H1 (cell line): ENCODE measurements around the gene LIPM. TPM values are rescaled to one million over a fixed set of nuclear protein-coding genes. Genes with fewer than 3 reads are reported as not detected.

Experiments
- CTCF ChIA-PET: fragments of 300-600 bp; sonication (Branson Sonifier 250); formaldehyde crosslinking; loops from one replicate; lab custom pipeline; 2021; ENCODE audit not compliant: partially characterized antibody; lab: Charles Lee
- POLR2A ChIA-PET: fragments of 300-600 bp; sonication (Branson Sonifier 250); formaldehyde crosslinking; loops from one replicate; lab custom pipeline; 2021; ENCODE audit warnings: inconsistent platforms; ENCODE audit not compliant: partially characterized antibody; lab: Charles Lee
- DNase-seq, 2 experiments: peaks; one replicate each; pipeline versions ENCODE4 v3.0.0 to v3.0.0-alpha.2; 2010 to 2022; ENCODE audit warnings: low spot score in 2 of 2, low read depth in 1 of 2, mixed read lengths in 1 of 2
- FAIRE-seq: peaks from 2 replicates; lab custom pipeline; 2011; peaks lifted over from hg19 to GRCh38; lab: Jason Lieb, UNC
- H2AFZ ChIP-seq: 2 replicates; pipeline ENCODE4 v1.8.1; 2012; ENCODE audit warnings: low read length, inconsistent platforms
- H2AK5ac ChIP-seq: 2 replicates; pipeline ENCODE4 v1.6.1; 2013; ENCODE audit warnings: low read depth, low read length
- H2BK120ac ChIP-seq: replicated peaks from 2 replicates; pipeline ENCODE3; 2013; ENCODE audit warnings: low read depth, low read length, inconsistent platforms
- H2BK12ac ChIP-seq: 2 replicates; pipeline ENCODE4 v1.6.1; 2013; ENCODE audit warnings: low read depth, low read length
- H2BK15ac ChIP-seq: 2 replicates; pipeline ENCODE4 v1.6.1; 2013; ENCODE audit warnings: low read length
- H2BK20ac ChIP-seq: 2 replicates; pipeline ENCODE4 v1.6.1; 2013; ENCODE audit warnings: low read length
- H2BK5ac ChIP-seq: 2 replicates; pipeline ENCODE4 v1.6.1; 2013; ENCODE audit warnings: low read depth, low read length
- H3K14ac ChIP-seq: 2 replicates; pipeline ENCODE4 v1.6.1; 2013; ENCODE audit warnings: inconsistent platforms; ENCODE audit not compliant: insufficient read length
- H3K18ac ChIP-seq: 2 replicates; pipeline ENCODE4 v1.6.1; 2013; ENCODE audit warnings: low read length; ENCODE audit errors: extremely low read depth
- H3K23ac ChIP-seq: 2 replicates; pipeline ENCODE4 v1.6.1; 2013; ENCODE audit warnings: inconsistent platforms; ENCODE audit not compliant: insufficient read length
- H3K23me2 ChIP-seq: 2 replicates; pipeline ENCODE4 v1.6.1; 2013; ENCODE audit warnings: low read depth, low read length
- H3K27ac ChIP-seq: 2 replicates; pipeline ENCODE4 v1.6.1; 2011; ENCODE audit warnings: low read depth, low read length, inconsistent platforms
- H3K27me3 ChIP-seq, 4 experiments: replicated peaks in 1 of 4; 1 replicate in 1 of 4; 2 replicates in 3 of 4; pipeline versions ENCODE4 v1.6.1 to v1.8.1; 2011 to 2013; ENCODE audit warnings: low read length in 3 of 4, mild to moderate bottlenecking in 3 of 4, inconsistent platforms in 2 of 4, mixed read lengths in 2 of 4, moderate library complexity in 1 of 4; ENCODE audit not compliant: control insufficient read depth in 3 of 4, insufficient read depth in 3 of 4; ENCODE audit errors: extremely low read depth in 1 of 4
- H3K36me3 ChIP-seq, 4 experiments: 2 replicates each; pipeline versions ENCODE4 v1.6.1 to v1.8.1; 2011 to 2013; ENCODE audit warnings: mild to moderate bottlenecking in 4 of 4, low read length in 3 of 4, moderate library complexity in 2 of 4, control low read depth in 1 of 4, inconsistent platforms in 1 of 4; ENCODE audit not compliant: insufficient read depth in 4 of 4, control insufficient read depth in 2 of 4
- H3K4ac ChIP-seq: replicated peaks from 2 replicates; pipeline ENCODE3; 2013; ENCODE audit warnings: low read length, low read depth, mixed read lengths, inconsistent platforms; ENCODE audit not compliant: insufficient read length
- H3K4me1 ChIP-seq, 4 experiments: replicated peaks in 1 of 4; 1 replicate in 1 of 4; 2 replicates in 3 of 4; pipeline versions ENCODE4 v1.6.1 to v1.8.1; 2011 to 2013; ENCODE audit warnings: low read length in 3 of 4, inconsistent platforms in 2 of 4, mixed read lengths in 1 of 4; ENCODE audit not compliant: insufficient read depth in 4 of 4, control insufficient read depth in 3 of 4
- H3K4me2 ChIP-seq, 2 experiments: 2 replicates each; pipeline versions ENCODE4 v1.6.1 to v1.8.1; 2011 to 2013; ENCODE audit warnings: low read depth in 2 of 2, low read length in 2 of 2, control low read depth in 1 of 2, inconsistent platforms in 1 of 2, mild to moderate bottlenecking in 1 of 2; ENCODE audit not compliant: insufficient read depth in 1 of 2
- H3K4me3 ChIP-seq, 4 experiments: fragments of 200-600, 300-600 bp in 1 of 4; sonication (generic), shearing (Covaris generic), sonication (Bioruptor Twin) in 1 of 4; 2 replicates each; pipeline versions ENCODE4 v1.5.1 to v1.8.1; 2011 to 2016; ENCODE audit warnings: low read length in 4 of 4, low read depth in 3 of 4, control low read depth in 2 of 4, inconsistent platforms in 2 of 4, mild to moderate bottlenecking in 2 of 4, mixed read lengths in 1 of 4, moderate library complexity in 1 of 4; ENCODE audit not compliant: insufficient read depth in 2 of 4; ENCODE audit errors: extremely low read depth in 1 of 4
- H3K56ac ChIP-seq: replicated peaks from 2 replicates; pipeline ENCODE3; 2013; ENCODE audit warnings: low read depth, mild to moderate bottlenecking, mixed read lengths, low read length, inconsistent platforms; ENCODE audit not compliant: insufficient read length
- H3K79me1 ChIP-seq: 2 replicates; pipeline ENCODE4 v1.6.1; 2013; ENCODE audit warnings: low read depth, low read length, control low read depth
- H3K79me2 ChIP-seq, 2 experiments: 2 replicates each; pipeline versions ENCODE4 v1.6.1 to v1.8.1; 2012 to 2013; ENCODE audit warnings: low read length in 2 of 2, mild to moderate bottlenecking in 2 of 2, inconsistent platforms in 1 of 2; ENCODE audit not compliant: insufficient read depth in 2 of 2, control insufficient read depth in 1 of 2
- H3K9ac ChIP-seq, 4 experiments: replicated peaks in 1 of 4; 1 replicate in 1 of 4; 2 replicates in 3 of 4; pipeline versions ENCODE4 v1.6.1 to v1.8.1; 2011 to 2013; ENCODE audit warnings: low read depth in 3 of 4, low read length in 3 of 4, control low read depth in 2 of 4, mild to moderate bottlenecking in 2 of 4, moderate library complexity in 2 of 4, inconsistent platforms in 1 of 4; ENCODE audit errors: extremely low read depth in 1 of 4
- H3K9me3 ChIP-seq, 2 experiments: 2 replicates each; pipeline versions ENCODE4 v1.6.1 to v1.8.1; 2012 to 2013; ENCODE audit warnings: mild to moderate bottlenecking in 2 of 2, moderate library complexity in 2 of 2, control low read depth in 1 of 2, inconsistent platforms in 1 of 2, low read depth in 1 of 2, low read length in 1 of 2, mixed read lengths in 1 of 2; ENCODE audit not compliant: insufficient read depth in 2 of 2
- H4K20me1 ChIP-seq, 2 experiments: replicated peaks in 1 of 2; 2 replicates each; pipeline versions ENCODE3 to v1.8.1; 2011 to 2013; ENCODE audit warnings: inconsistent platforms in 2 of 2, low read length in 2 of 2, mild to moderate bottlenecking in 1 of 2; ENCODE audit not compliant: insufficient read depth in 2 of 2, control insufficient read depth in 1 of 2
- H4K5ac ChIP-seq: 2 replicates; pipeline ENCODE4 v1.6.1; 2013; ENCODE audit warnings: low read length, low read depth, mixed read lengths, inconsistent platforms; ENCODE audit not compliant: insufficient read length
- H4K8ac ChIP-seq: 2 replicates; pipeline ENCODE4 v1.8.0; 2013; ENCODE audit warnings: mild to moderate bottlenecking, moderate library complexity, low read length, inconsistent platforms; ENCODE audit not compliant: insufficient read depth; ENCODE audit errors: extremely low read depth
- H4K91ac ChIP-seq: replicated peaks from 2 replicates; pipeline ENCODE3; 2013; ENCODE audit warnings: low read length, mixed read lengths, inconsistent platforms; ENCODE audit not compliant: insufficient read length
- CHD2 ChIP-seq: IDR thresholded peaks from 2 replicates; pipeline ENCODE4 v1.6.1; 2012; ENCODE audit warnings: low read length, improper control_type of control experiment
- CREB1 ChIP-seq: IDR thresholded peaks from 2 replicates; pipeline ENCODE4 v1.6.1; 2012; ENCODE audit warnings: inconsistent platforms
- CTBP2 ChIP-seq: IDR thresholded peaks from 2 replicates; pipeline ENCODE4 v1.7.0; 2011; ENCODE audit warnings: borderline replicate concordance, mild to moderate bottlenecking, moderate library complexity, mixed read lengths, low read length; ENCODE audit not compliant: insufficient read depth, insufficient read length
- EGR1 ChIP-seq: IDR thresholded peaks from 2 replicates; pipeline ENCODE4 v1.6.1; 2011; ENCODE audit warnings: low read depth, low read length, borderline replicate concordance
- FOSL1 ChIP-seq: IDR thresholded peaks from 2 replicates; pipeline ENCODE4 v1.6.1; 2011; ENCODE audit warnings: mild to moderate bottlenecking, low read depth, low read length, moderate library complexity; ENCODE audit not compliant: insufficient read depth
- GTF2F1 ChIP-seq: IDR thresholded peaks from 2 replicates; pipeline ENCODE4 v1.6.1; 2012; ENCODE audit warnings: low read depth, low read length, improper control_type of control experiment, borderline replicate concordance
- KDM4A ChIP-seq: IDR thresholded peaks from one replicate; pipeline ENCODE4 v1.7.1; 2012; ENCODE audit warnings: low read depth, mild to moderate bottlenecking, moderate library complexity, low read length, inconsistent platforms; ENCODE audit not compliant: severe bottlenecking
- KDM5A ChIP-seq: fragments of 200-600 bp; IDR thresholded peaks from 2 replicates; pipeline ENCODE4 v1.7.1; 2012; ENCODE audit warnings: mild to moderate bottlenecking, low read length, inconsistent platforms, mixed read lengths
- POU5F1 ChIP-seq: IDR thresholded peaks from 2 replicates; pipeline ENCODE4 v1.6.1; 2011; ENCODE audit warnings: low read depth, mild to moderate bottlenecking, low read length, moderate library complexity
- SP4 ChIP-seq: IDR thresholded peaks from 2 replicates; pipeline ENCODE4 v1.6.1; 2012; ENCODE audit warnings: low read length, inconsistent platforms
- TBP ChIP-seq: IDR thresholded peaks from 2 replicates; pipeline ENCODE4 v1.6.1; 2011; ENCODE audit warnings: low read depth, low read length, improper control_type of control experiment
- TCF12 ChIP-seq: IDR thresholded peaks from 2 replicates; pipeline ENCODE4 v1.6.1; 2011; ENCODE audit warnings: low read depth, mild to moderate bottlenecking, low read length
- WGBS, 2 experiments: shearing (Covaris generic) in 1 of 2; methylation state at CpG; one replicate each; pipeline versions ENCODE4 v1.1.6 to v1.1.7; 2013 to 2015; ENCODE audit warnings: low lambda C conversion rate in 2 of 2, mixed read lengths in 2 of 2, inconsistent platforms in 1 of 2, low coverage in 1 of 2, missing lambda C conversion rate in 1 of 2; ENCODE audit not compliant: insufficient replicate concordance in 2 of 2, insufficient coverage in 1 of 2, insufficient read length in 1 of 2; ENCODE audit errors: extremely low coverage in 1 of 2, missing lambda C conversion rate in 1 of 2; 5-methylcytosine and 5-hydroxymethylcytosine counted together
- polyA plus RNA-seq, 7 experiments: library from polyadenylated mRNA; depleted of rRNA in 3 of 7; stranded (reverse) in 5 of 7; unstranded in 2 of 7; fragments of >200 nt in 5 of 7; fragments of 200-250 nt in 2 of 7; gene quantifications; 1 replicate in 5 of 7; 2 replicates in 1 of 7; 4 replicates in 1 of 7; pipeline versions ENCODE4 v1.2.1 to v1.2.3, GENCODE V29; 2011 to 2013; ENCODE audit warnings: missing spikeins in 2 of 7, mixed read lengths in 2 of 7
- total RNA-seq: library from RNA; stranded (reverse); fragmentation: NEBNext Ultra II Directional; extraction: Animal tissue kit (Norgen Biotek cat#: 25700); gene quantifications from 2 replicates; pipeline ENCODE4 v1.2.1, GENCODE V29; 2021

LIPM gene
- total and polyA plus RNA-seq, 2 of the 8 experiments (the other 6 are each of a cell fraction or from before 2014, with no cell fraction given), result not detected

DNA sequence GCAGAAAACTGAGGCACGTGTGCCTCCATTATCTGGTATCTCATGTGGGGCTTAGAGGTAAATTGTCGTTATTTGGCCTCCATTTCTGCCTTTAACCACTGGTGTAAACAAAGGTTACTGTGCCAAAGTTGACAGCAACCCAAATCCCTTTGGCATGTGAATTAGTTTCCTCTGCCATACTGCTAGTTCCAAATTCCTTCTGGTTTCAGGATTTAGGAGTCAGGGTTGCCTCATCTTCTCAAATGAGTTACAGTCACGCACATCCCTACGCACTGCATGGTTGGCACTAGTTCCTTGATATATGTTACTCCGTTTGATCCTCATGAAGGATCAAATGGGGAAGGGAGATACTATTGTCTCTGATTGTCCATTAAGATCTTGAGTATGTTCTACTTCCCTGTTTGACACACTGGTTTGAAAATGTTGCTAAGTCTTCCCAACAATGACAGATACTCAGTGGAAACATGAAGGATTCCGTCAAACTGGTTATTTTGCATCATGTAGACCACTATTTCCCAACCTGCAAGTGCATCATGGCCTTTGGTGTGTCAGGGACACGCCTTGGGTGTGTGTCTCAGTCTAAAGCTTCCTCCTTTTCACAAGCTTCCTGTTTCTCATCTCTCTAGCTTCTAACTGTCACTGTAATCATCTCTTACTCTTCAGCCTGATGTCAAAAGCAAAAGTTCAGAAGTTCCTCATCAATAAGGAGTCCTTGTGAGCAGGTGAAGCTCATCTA is 43.0 kb upstream of the LIPM start, which contains the start of gene LIPN:
Gene LIPN (plus strand): TSS at position 655 of the 736 bp plus-strand sequence. CDS start 1,386 bp downstream, outside the sequence.
- 83% methylated on average over 7 of the region's 7 CpGs; no CpG with 5 or more reads in 1 of the 2 experiments for WGBS, 2 experiments
- no peak within 1 kb of the TSS for H3K27ac ChIP-seq
- peak within 1 kb of the TSS; percentile 55; the same call in 1 of the 2 replicates for H2AFZ ChIP-seq

More for the DNA sequence above, 43.0 kb upstream of the LIPM start, which contains the start of gene LIPN:
- no peak for TF ChIP-seq KDM5A
- TF ChIP-seq EGR1, result no peak
- no peak for TF ChIP-seq CTBP2
- TF ChIP-seq FOSL1, result no peak
- no peak for TF ChIP-seq KDM4A
- no peak for TF ChIP-seq GTF2F1
- no peak for TF ChIP-seq CREB1
- TF ChIP-seq SP4, result no peak
- no peak for TF ChIP-seq TCF12
- no peak for TF ChIP-seq TBP
- TF ChIP-seq CHD2, result no peak
- TF ChIP-seq POU5F1, result no peak
- H3K9me3 ChIP-seq, result no peaks in the 10 kb centered on the region
- no peak within 1 kb of the TSS for H3K14ac ChIP-seq
- no peak within 1 kb of the TSS for H3K18ac ChIP-seq
- no peaks in the 10 kb centered on the region for H3K36me3 ChIP-seq
- H4K20me1 ChIP-seq, result no peaks in the 10 kb centered on the region
- H3K23ac ChIP-seq, result no peak within 1 kb of the TSS
- no peak within 1 kb of the TSS for H2BK12ac ChIP-seq
- H2BK5ac ChIP-seq, result no peak within 1 kb of the TSS
- no peak for DNase-seq
- no peak within 1 kb of the TSS for H4K8ac ChIP-seq
- peaks cover 0 to 1% (median 0%) of the 10 kb centered on the region in 4 experiments; a peak in 1 of 7 replicates for H3K27me3 ChIP-seq
- H4K91ac ChIP-seq, result no peak within 1 kb of the TSS
- ChIA-PET POLR2A (no interaction called here), CTCF (interaction anchor here (0.9 to 1.2 kb wide), 4 partner anchors 31 to 76 kb away, joined by 3 to 4 read pairs (median 3); no protein-coding TSS in a partner anchor)
- peaks cover 0 to 5% (median 1%) of the 10 kb centered on the region in 4 experiments; a peak in 3 of 7 replicates for H3K4me1 ChIP-seq
- no peak within 1 kb of the TSS for H2BK20ac ChIP-seq
- H3K23me2 ChIP-seq, result no peaks in the 10 kb centered on the region
- no peak within 1 kb of the TSS for H3K4ac ChIP-seq
- H2BK120ac ChIP-seq, result no peak within 1 kb of the TSS
- FAIRE-seq, result no peak
- H3K4me3 ChIP-seq, result no peak within 1 kb of the TSS
- no peak within 1 kb of the TSS for H3K56ac ChIP-seq
- no peaks in the 10 kb centered on the region for H3K79me2 ChIP-seq
- H2BK15ac ChIP-seq, result no peak within 1 kb of the TSS
- no peak within 1 kb of the TSS for H2AK5ac ChIP-seq
- no peak within 1 kb of the TSS for H3K9ac ChIP-seq
- H4K5ac ChIP-seq, result no peak within 1 kb of the TSS
- H3K79me1 ChIP-seq, result no peaks in the 10 kb centered on the region
- H3K4me2 ChIP-seq, result no peak within 1 kb of the TSS
